IPS-NIHi7 (cell line): ENCODE measurements around the gene QRFP.
"Not testable (repeated sequence)": the region's sequence is repeated elsewhere in the genome, so short reads cannot be mapped to it uniquely, and the experiment has no call there.

Experiments
- DNase-seq: peaks from one replicate; pipeline ENCODE4 v3.0.0; 2012; ENCODE audit warnings: mixed read lengths; ENCODE audit errors: extremely low spot score

QRFP gene

GRCh38 chr9:130849356-130849755, 47.3 kb downstream of the QRFP start:
- DNase-seq = no peak

- not testable (repeated sequence) for DNase-seq
Measured at GRCh38 chr9:130848514-130848913, 48.1 kb downstream of the QRFP start.

GRCh38 chr9:130847306-130848217, 49.0 kb downstream of the QRFP start:
- DNase-seq = peak; percentile 72

- DNase-seq = no peak
Measured at GRCh38 chr9:130846487-130847305, 49.9 kb downstream of the QRFP start.

- DNase-seq = no peak
Measured at GRCh38 chr9:130845901-130846481, 50.6 kb downstream of the QRFP start.

GRCh38 chr9:130845254-130845653, 51.4 kb downstream of the QRFP start:
- no peak for DNase-seq

GRCh38 chr9:130844044-130844451, 52.6 kb downstream of the QRFP start:
- no peak for DNase-seq

- no peak for DNase-seq
Measured at GRCh38 chr9:130843049-130843908, 53.3 kb downstream of the QRFP start.
